A549 treated with ZK216348 at 1 μM for 4 hours (cell line): ENCODE data around the gene BEX2. TPM values are rescaled to one million over a fixed set of nuclear protein-coding genes. Genes with fewer than 3 reads are reported as not detected.

Source experiments
- total RNA-seq: library from RNA; stranded (reverse); fragments of 200-300 nt; extraction: Qiagen RNA extraction; gene quantifications from 5 replicates; pipeline ENCODE4 v1.2.3, GENCODE V29; 2022; ENCODE audit warnings: low read depth

Gene BEX2
- total RNA-seq, result 6.3 to 14.1 TPM (median 8.3 TPM) in 5 replicates

GRCh38 chrX:103310555-103311398 lies at the start of gene BEX2:
TSS of gene BEX2 (minus strand) at chrX:103310990. CDS start at chrX:103309976, 1,014 bp downstream.

GRCh38 chrX:103356130-103356798 lies 45.5 kb upstream of the BEX2 start, which contains the start of gene TCEAL9:
TSS of gene TCEAL9 (plus strand) at chrX:103356506. CDS start at chrX:103357685, 1,179 bp downstream.

GRCh38 chrX:103329991-103330390 lies 19.2 kb upstream of the BEX2 start, which contains the start of gene TCEAL7:
TSS of gene TCEAL7 (plus strand) at chrX:103330239. CDS start at chrX:103331404, 1,165 bp downstream.

GRCh38 chrX:103276581-103277002 lies 34.2 kb downstream of the BEX2 start, which contains the start of gene TCEAL5:
TSS of gene TCEAL5 (minus strand) at chrX:103276750. CDS start at chrX:103274563, 2,187 bp downstream.

Other genes starting within 250 kb of the BEX2 start
- not detected in 5 replicates for gene BEX1, start 246.8 kb downstream of the BEX2 start, total RNA-seq
- not detected in 5 replicates for gene NXF3, start 217.8 kb downstream of the BEX2 start, total RNA-seq
- 1.4 to 2.7 TPM (median 2.0 TPM) in 5 replicates for gene BEX4, start 95.9 kb downstream of the BEX2 start, total RNA-seq
- gene TCEAL8, start 55.8 kb downstream of the BEX2 start, total RNA-seq, result 19.7 to 66.3 TPM (median 29.4 TPM) in 5 replicates
- gene TCEAL5, start 34.2 kb downstream of the BEX2 start, total RNA-seq, result not detected in 5 replicates
- not detected in 5 replicates for gene TCEAL7, start 19.2 kb upstream of the BEX2 start, total RNA-seq
- 86.8 to 241 TPM (median 103 TPM) in 5 replicates for gene TCEAL9, start 45.5 kb upstream of the BEX2 start, total RNA-seq
- 215 to 287 TPM (median 258 TPM) in 5 replicates for gene BEX3, start 65.5 kb upstream of the BEX2 start, total RNA-seq
- gene RAB40A, start 208.5 kb upstream of the BEX2 start, total RNA-seq, result not detected in 5 replicates